Thymus (tissue), 11 donors: ENCODE data around the gene RSRC2. TPM values are rescaled to one million over a fixed set of nuclear protein-coding genes. Genes with fewer than 3 reads are reported as not detected.
"Not testable (repeated sequence)": the region's sequence is repeated elsewhere in the genome, so short reads cannot be mapped to it uniquely, and the experiment has no call there.

ENCODE experiments used
- DNase-seq, 9 donors: peaks; one replicate each; pipeline ENCODE4 v3.0.0-alpha.2; 2013; ENCODE audit warnings: low spot score in 9 of 9, low read depth in 6 of 9, missing footprints in 1 of 9
- H3K27ac ChIP-seq, 2 donors: one replicate each; pipeline ENCODE4 v1.5.1; 2013; ENCODE audit warnings: control low read depth in 1 of 2, low read depth in 1 of 2, low read length in 1 of 2, mild to moderate bottlenecking in 1 of 2, moderate library complexity in 1 of 2
- H3K27me3 ChIP-seq, 2 donors: one replicate each; pipeline ENCODE4 v1.5.1; 2013; ENCODE audit warnings: low read length in 1 of 2; ENCODE audit not compliant: control insufficient read depth in 2 of 2, insufficient read depth in 1 of 2
- H3K36me3 ChIP-seq, 2 donors: one replicate each; pipeline ENCODE4 v1.5.1; 2013; ENCODE audit warnings: low read length in 1 of 2, mild to moderate bottlenecking in 1 of 2, moderate library complexity in 1 of 2; ENCODE audit not compliant: control insufficient read depth in 2 of 2, insufficient read depth in 2 of 2
- H3K4me1 ChIP-seq, 2 donors: one replicate each; pipeline ENCODE4 v1.5.1; 2013; ENCODE audit warnings: low read length in 2 of 2; ENCODE audit not compliant: control insufficient read depth in 2 of 2, insufficient read depth in 2 of 2
- H3K4me3 ChIP-seq, 2 donors: one replicate each; pipeline ENCODE4 v1.5.1; 2013; ENCODE audit warnings: low read length in 2 of 2, control low read depth in 1 of 2, mild to moderate bottlenecking in 1 of 2
- H3K9me3 ChIP-seq, 2 donors: one replicate each; pipeline ENCODE4 v1.5.1; 2013; ENCODE audit warnings: low read length in 1 of 2, mild to moderate bottlenecking in 1 of 2; ENCODE audit not compliant: control insufficient read depth in 2 of 2, insufficient read depth in 1 of 2
- WGBS: extraction: QIAGEN DNeasy Blood & Tissue Kit; methylation state at CpG from one replicate; pipeline ENCODE4 v1.1.7; 2013; 5-methylcytosine and 5-hydroxymethylcytosine counted together
- polyA plus RNA-seq: library from polyadenylated mRNA; stranded (reverse); fragments of 200-250 nt; gene quantifications from one replicate; pipeline ENCODE4 v1.2.3, GENCODE V29; 2013
- total RNA-seq: library from RNA; stranded (reverse); fragments of 120-200 nt; gene quantifications from one replicate; pipeline ENCODE4 v1.2.4, GENCODE V29; 2013
- donor health status: healthy.

The RSRC2 gene
- total and polyA plus RNA-seq, 2 donors: 75.5 to 112 TPM

DNA sequence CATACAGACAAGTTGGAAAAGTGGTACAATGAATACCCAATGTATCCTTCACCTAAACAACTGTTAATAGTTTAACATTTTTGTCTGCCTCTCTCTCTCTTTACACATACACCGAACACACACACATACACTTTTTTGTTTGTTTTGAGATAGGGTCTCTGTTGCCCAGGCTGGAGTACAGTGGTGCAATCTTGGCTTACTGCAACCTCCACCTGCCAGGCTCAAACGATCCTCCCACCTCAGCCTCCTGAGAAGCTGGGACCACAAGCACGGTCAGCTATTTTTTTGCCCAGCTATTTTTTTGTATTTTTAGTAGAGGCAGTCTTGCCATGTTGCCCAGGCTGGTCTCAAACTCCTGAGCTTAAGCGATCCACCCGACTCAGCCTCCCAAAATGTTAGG lies 42.8 kb downstream of the RSRC2 start:
- Histone ChIP-seq H3K27ac (no peak overlapping the region), H3K36me3 (peaks cover 41 to 88% of the 10 kb centered on the region in 2 donors), H3K4me1 (no peaks in the 10 kb centered on the region), H3K9me3 (no peaks in the 10 kb centered on the region), H3K4me3 (no peak overlapping the region), H3K27me3 (no peaks in the 10 kb centered on the region)
- WGBS: 98% methylated on average over 5 of the region's 5 CpGs
- DNase-seq: no peak

DNA sequence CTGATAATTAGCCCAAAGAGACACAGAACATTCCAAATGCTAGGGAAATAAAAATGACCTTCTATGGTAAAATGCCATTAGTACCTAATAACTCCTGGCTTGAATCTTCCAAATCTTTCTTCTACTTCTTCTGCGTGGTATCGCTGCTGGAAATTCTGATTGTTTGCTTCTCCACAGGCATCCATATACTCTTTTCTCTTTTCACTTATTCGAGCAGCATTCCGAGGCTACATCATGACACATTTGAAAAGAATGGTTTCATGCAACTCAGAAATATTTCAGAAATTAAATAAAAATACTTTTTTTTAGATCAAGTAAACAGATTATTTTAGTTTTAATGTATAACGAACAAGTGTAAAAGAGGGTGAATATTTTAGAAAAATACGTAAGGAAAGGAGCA lies 44.9 kb downstream of the RSRC2 start:
- H3K4me3 ChIP-seq: no peak overlapping the region
- no peak for DNase-seq
- H3K36me3 ChIP-seq: peaks cover 50 to 87% of the 10 kb centered on the region in 2 donors
- H3K27me3 ChIP-seq: no peaks in the 10 kb centered on the region
- H3K9me3 ChIP-seq: no peaks in the 10 kb centered on the region
- H3K4me1 ChIP-seq: no peaks in the 10 kb centered on the region
- no peak overlapping the region for H3K27ac ChIP-seq
- 97% methylated on average over 6 of the region's 6 CpGs for WGBS

DNA sequence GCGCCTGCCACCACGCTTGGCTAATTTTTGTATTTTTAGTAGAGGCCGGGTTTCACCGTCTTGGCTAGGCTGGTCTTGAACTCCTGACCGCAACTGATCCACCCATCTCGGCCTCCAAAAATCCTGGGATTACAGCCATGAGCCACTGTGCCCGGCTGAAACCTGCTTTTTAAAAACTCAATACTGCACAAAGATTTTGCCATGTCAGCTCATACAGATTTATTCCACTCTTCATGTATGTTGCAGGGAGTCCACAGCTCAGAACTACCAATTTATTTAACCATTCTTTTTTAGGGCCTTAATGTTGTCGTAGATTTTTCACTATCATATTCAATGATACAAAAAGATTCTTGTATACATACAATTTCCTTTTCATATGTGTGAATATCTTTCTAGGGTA lies 46.0 kb downstream of the RSRC2 start:
- Histone ChIP-seq H3K9me3 (no peaks in the 10 kb centered on the region), H3K27me3 (no peaks in the 10 kb centered on the region), H3K4me1 (no peaks in the 10 kb centered on the region), H3K27ac (no peak overlapping the region), H3K36me3 (peaks cover 54 to 88% of the 10 kb centered on the region in 2 donors), H3K4me3 (no peak overlapping the region)
- no peak for DNase-seq
- WGBS: 98% methylated on average over 8 of the region's 8 CpGs

DNA sequence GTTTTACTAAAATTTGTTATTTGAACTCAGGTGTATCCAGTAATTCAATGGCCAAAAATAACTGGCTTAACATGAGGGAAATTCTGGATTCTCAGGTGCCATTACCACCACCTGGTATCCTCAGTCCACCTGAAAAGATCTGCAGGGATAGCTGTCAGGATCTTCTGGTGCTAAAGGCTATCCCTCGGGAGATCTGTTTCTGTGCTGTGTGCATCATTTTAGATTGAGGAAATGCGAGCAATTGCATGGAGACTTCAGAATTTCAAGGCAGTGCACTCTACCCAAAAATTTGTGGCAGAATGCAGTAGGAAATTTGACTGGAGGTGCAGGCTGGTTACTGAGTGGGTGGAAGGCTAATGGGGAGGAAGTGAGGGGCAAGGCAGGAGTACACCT lies 52.4 kb downstream of the RSRC2 start:
- Histone ChIP-seq H3K4me3 (no peak overlapping the region), H3K27me3 (no peaks in the 10 kb centered on the region), H3K27ac (no peak overlapping the region), H3K4me1 (no peaks in the 10 kb centered on the region), H3K36me3 (peaks cover 55 to 73% of the 10 kb centered on the region in 2 donors), H3K9me3 (no peaks in the 10 kb centered on the region)
- DNase-seq: no peak
- 95% methylated on average over 2 of the region's 2 CpGs for WGBS

DNA sequence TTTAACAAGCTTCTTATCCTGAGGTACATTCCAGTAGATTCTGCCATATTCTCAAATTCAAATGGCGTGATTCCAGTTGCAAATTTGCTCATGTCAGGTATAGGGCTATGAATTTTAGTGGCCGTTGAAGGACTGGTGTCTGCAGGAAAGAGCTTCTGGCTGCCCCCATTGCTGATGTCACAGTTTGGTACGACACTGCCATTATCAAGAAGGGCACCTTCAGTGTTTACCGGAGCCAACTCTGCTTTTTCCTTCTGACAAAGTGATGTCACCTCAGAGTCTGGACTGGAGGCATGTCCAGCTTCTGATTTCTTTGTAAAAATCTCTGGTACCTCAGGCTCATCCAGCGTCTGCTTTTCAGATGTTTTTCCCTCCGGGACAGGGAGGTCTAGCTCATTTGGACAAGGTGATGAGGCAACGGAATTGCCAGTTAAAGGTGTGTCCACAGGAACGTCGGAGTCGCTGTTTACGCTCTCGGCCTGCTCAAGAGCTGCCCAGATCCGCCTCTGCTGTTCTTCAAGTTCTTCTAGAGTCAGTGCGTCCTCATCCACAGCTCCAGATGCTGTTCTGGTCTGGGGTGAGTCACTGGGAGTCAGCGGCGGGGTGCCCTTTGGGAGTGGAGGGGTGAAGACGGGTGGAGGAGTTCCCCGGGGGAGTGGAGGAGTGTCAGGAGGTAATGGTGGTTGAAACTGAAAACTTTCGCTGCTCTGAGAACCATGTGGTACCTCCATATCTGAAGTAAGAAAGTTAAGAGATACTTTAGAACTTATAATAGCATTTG lies 53.0 kb downstream of the RSRC2 start:
- WGBS: 96% methylated on average over 19 of the region's 19 CpGs
- peaks cover 51 to 67% of the 10 kb centered on the region in 2 donors for H3K36me3 ChIP-seq

DNA sequence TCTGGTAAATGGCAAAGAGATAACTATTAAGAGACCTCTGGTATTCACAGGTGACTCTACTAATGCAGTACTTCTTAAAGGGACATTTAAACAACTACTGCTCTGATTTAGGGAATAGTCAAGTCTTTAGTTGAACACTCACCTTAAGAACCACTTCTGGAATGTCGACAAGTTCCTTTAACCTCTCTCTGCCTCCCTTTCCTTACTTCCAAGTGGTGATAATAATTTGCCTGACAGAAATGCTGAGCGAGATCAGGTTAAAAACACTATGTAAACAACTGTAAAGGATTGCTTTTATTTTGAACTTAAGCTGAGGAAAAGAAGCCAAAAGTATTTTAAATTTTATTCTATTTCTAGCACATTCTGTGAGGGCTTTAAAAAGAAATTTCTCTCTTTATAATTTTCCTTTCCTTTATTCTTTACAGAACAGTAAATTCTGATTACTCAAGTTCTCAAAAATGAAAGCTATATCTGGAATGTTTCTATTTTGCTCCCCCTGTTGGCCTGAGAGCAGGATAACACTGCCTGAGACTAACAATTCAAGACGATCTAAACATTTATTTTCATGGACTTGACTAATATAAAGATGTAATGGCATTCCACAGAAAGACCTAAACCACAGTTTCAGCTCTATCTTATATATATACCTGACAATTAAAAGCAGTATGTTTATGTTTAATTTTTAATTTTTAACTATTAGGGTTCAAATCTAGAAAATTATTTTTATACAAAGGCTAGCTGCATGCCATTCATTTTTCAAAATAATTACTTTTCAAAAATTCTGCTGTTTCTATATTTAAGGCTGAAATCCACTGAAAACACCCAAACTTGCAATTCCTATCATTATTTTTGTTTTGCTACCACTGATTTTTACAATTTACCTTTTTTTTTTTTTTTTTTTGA lies 55.2 kb downstream of the RSRC2 start:
- Histone ChIP-seq H3K27me3 (no peaks in the 10 kb centered on the region), H3K36me3 (peaks cover 32 to 48% of the 10 kb centered on the region in 2 donors), H3K4me1 (no peaks in the 10 kb centered on the region), H3K4me3 (no peak overlapping the region), H3K27ac (no peak overlapping the region), H3K9me3 (no peaks in the 10 kb centered on the region)
- 63% methylated on average over 3 of the region's 3 CpGs for WGBS
- DNase-seq: peak in 8 of 9 donors; percentile 7 to 76 (median 38)

More for the DNA sequence above, 53.0 kb downstream of the RSRC2 start:
- no peaks in the 10 kb centered on the region for H3K4me1 ChIP-seq
- no peaks in the 10 kb centered on the region for H3K9me3 ChIP-seq
- no peak for DNase-seq
- H3K27me3 ChIP-seq: no peaks in the 10 kb centered on the region
- H3K27ac ChIP-seq: no peak overlapping the region
- no peak overlapping the region for H3K4me3 ChIP-seq

DNA sequence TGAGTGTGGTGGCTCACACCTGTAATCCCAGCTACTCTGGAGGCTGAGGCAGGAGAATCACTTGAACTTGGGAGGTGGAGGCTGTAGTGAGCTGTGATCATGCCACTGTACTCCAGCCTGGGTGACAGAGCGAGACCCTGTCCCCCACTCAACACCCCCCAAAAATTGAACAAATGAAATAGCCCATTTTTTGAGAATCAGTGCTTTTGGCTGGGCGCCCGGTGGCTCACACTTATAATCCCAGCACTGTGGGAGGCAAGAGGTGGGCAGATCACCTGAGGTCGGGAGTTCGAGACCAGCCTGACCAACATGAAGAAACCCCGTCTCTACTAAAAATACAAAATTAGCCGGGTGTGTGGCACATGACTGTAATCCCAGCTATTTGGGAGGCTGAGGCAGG lies 56.2 kb downstream of the RSRC2 start:
- WGBS: 98% methylated on average over 7 of the region's 7 CpGs

DNA sequence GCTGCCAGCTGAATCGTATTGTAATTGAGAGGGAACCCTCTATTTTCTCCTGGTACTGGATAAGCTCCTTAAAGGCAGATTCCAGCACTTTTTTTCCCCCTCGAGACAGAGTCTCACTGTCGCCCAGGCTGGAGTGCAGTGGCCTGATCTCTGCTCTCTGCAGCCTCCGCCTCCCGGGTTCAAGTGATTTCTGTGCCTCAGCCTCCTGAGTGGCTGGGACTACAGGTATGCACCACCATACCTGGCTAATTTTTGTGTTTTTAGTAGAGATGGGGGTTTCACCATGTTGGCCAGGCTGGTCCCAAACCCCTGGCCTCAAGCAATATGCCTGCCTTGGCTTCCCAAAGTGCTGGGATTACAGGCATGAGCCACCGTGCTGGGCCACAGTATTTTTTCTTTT lies 56.9 kb downstream of the RSRC2 start:
- peaks cover 15 to 31% of the 10 kb centered on the region in 2 donors for H3K36me3 ChIP-seq
- 97% methylated on average over 6 of the region's 6 CpGs for WGBS
- H3K4me3 ChIP-seq, H3K9me3 ChIP-seq, DNase-seq, H3K27me3 ChIP-seq, H3K27ac ChIP-seq, H3K4me1 ChIP-seq: not testable (repeated sequence)

More for the DNA sequence above, 56.2 kb downstream of the RSRC2 start:
- H3K9me3 ChIP-seq, DNase-seq, H3K27me3 ChIP-seq, H3K4me1 ChIP-seq, H3K27ac ChIP-seq, H3K4me3 ChIP-seq: not testable (repeated sequence)
- H3K36me3 ChIP-seq: peaks cover 22 to 38% of the 10 kb centered on the region in 2 donors

DNA sequence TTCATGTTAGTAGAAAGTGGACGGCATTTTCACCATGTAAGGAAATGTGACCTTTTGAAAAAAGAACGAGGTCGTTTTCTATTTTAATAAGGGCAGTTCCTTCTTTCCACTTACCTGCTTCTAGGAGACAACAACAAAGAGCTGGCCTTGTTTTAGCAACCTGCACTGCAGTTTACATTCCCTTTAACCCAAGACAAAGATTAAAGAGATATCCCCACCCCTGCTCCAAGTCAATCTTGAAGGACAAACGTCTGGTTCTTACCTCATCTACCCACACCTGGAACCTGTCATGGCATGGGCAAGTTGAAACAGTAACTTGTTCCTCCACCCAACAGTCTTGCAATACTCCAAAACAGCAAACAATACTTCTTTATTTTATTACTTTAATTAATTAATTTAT lies 58.8 kb downstream of the RSRC2 start:
- DNase-seq: no peak
- Histone ChIP-seq H3K27me3 (no peaks in the 10 kb centered on the region), H3K9me3 (no peaks in the 10 kb centered on the region), H3K27ac (no peak overlapping the region), H3K4me3 (no peak overlapping the region), H3K4me1 (no peaks in the 10 kb centered on the region), H3K36me3 (peaks cover 0 to 12% of the 10 kb centered on the region in 2 donors)
- WGBS: 87% methylated on average over 4 of the region's 4 CpGs
